Upper lobe of left lung (tissue), 4 donors: ENCODE measurements around the gene DNASE2B.

Experiments used
- CTCF ChIP-seq, 6 experiments: fragments of 450-650 bp in 4 of 6; fragments of 200-600 bp in 2 of 6; sonication (generic) in 2 of 6; IDR thresholded peaks; one replicate each; pipeline ENCODE4 v1.5.1; 2016 to 2019; ENCODE audit warnings: antibody characterized with exemption in 6 of 6
- EP300 ChIP-seq, 4 donors: sonication (generic); formaldehyde crosslinking; IDR thresholded peaks; one replicate each; pipeline ENCODE4 v1.5.1; 2017; ENCODE audit warnings: antibody characterized with exemption in 4 of 4, control low read depth in 2 of 4
- POLR2A ChIP-seq, 4 donors: fragments of 450-650 bp; IDR thresholded peaks; one replicate each; pipeline ENCODE4 v1.5.1; 2016 to 2017; ENCODE audit warnings: antibody characterized with exemption in 4 of 4, mild to moderate bottlenecking in 2 of 4
- POLR2AphosphoS5 ChIP-seq, 2 donors: sonication (generic); formaldehyde crosslinking; IDR thresholded peaks; one replicate each; pipeline ENCODE4 v1.5.1; 2017; ENCODE audit warnings: antibody characterized with exemption in 2 of 2

GRCh38 chr1:84403347-84403746 lies 5.1 kb downstream of the DNASE2B start:
- TF ChIP-seq CTCF (IDR thresholded peaks at IDR 0.05): no peak
- no peak for TF ChIP-seq EP300 (IDR thresholded peaks at IDR 0.05)
- TF ChIP-seq POLR2A (IDR thresholded peaks at IDR 0.05): no peak
- TF ChIP-seq POLR2AphosphoS5 (IDR thresholded peaks at IDR 0.05): no peak
